Measurements from ENCODE around the gene LPIN1. TPM values are rescaled to one million over a fixed set of nuclear protein-coding genes. Genes with fewer than 3 reads are reported as not detected.

LPIN1 gene
- total RNA-seq, 3 donors from 2014 or later, result 78.6 to 106 (median 82.6) TPM

GRCh38 chr2:11784747-11785610, 38.5 kb downstream of the LPIN1 start:
- Histone ChIP-seq H3K4me3 (peak overlapping the region in 2 of 3 donors; percentile 36 to 45), H3K27ac (no peak overlapping the region), H3K9me3 (no peaks in the 10 kb centered on the region), H3K4me1 (no peaks in the 10 kb centered on the region), H3K27me3 (no peaks in the 10 kb centered on the region), H3K36me3 (no peaks in the 10 kb centered on the region)
- TF ChIP-seq POLR2A (IDR thresholded peaks at IDR 0.05) (no peak), CTCF (IDR thresholded peaks at IDR 0.05) (peak; percentile 62 to 78 (median 70)), POLR2AphosphoS5 (IDR thresholded peaks at IDR 0.05) (peak in 1 of 3 donors; percentile 18)
- intact Hi-C loops (cut with DNase I; ENCODE audit: low total_unique reads), result loop anchor here (10.0 kb wide), 1 partner anchor 90 kb away; no protein-coding TSS in a partner anchor
- DNase-seq (ENCODE audit: low spot score in 2 of 2), result no peak

GRCh38 chr2:11785611-11785940, 39.1 kb downstream of the LPIN1 start:
- no peaks in the 10 kb centered on the region for H3K4me1 ChIP-seq
- no peak overlapping the region for H3K4me3 ChIP-seq
- H3K27me3 ChIP-seq, result no peaks in the 10 kb centered on the region
- TF ChIP-seq POLR2A (IDR thresholded peaks at IDR 0.05) (no peak), POLR2AphosphoS5 (IDR thresholded peaks at IDR 0.05) (no peak), CTCF (IDR thresholded peaks at IDR 0.05) (no peak)
- no peaks in the 10 kb centered on the region for H3K36me3 ChIP-seq
- H3K9me3 ChIP-seq, result no peaks in the 10 kb centered on the region
- no peak overlapping the region for H3K27ac ChIP-seq
- DNase-seq (ENCODE audit: low spot score in 2 of 2), result no peak
- intact Hi-C loops (cut with DNase I; ENCODE audit: low total_unique reads), result loop anchor here (10.0 kb wide), 1 partner anchor 91 kb away; no protein-coding TSS in a partner anchor

GRCh38 chr2:11786191-11786590, 39.8 kb downstream of the LPIN1 start:
- intact Hi-C loops (cut with DNase I; ENCODE audit: low total_unique reads), result loop anchor here (10.0 kb wide), 1 partner anchor 91 kb away; no protein-coding TSS in a partner anchor

GRCh38 chr2:11786592-11786991, 40.2 kb downstream of the LPIN1 start:
- intact Hi-C loops (cut with DNase I; ENCODE audit: low total_unique reads), result loop anchor here (10.0 kb wide), 1 partner anchor 92 kb away; no protein-coding TSS in a partner anchor

More at GRCh38 chr2:11786191-11786590, 39.8 kb downstream of the LPIN1 start:
- Histone ChIP-seq H3K27me3 (no peaks in the 10 kb centered on the region), H3K4me1 (no peaks in the 10 kb centered on the region), H3K36me3 (no peaks in the 10 kb centered on the region), H3K4me3 (no peak overlapping the region), H3K9me3 (no peaks in the 10 kb centered on the region), H3K27ac (no peak overlapping the region)
- TF ChIP-seq POLR2A (IDR thresholded peaks at IDR 0.05) (no peak), CTCF (IDR thresholded peaks at IDR 0.05) (no peak), POLR2AphosphoS5 (IDR thresholded peaks at IDR 0.05) (no peak)
- no peak for DNase-seq (ENCODE audit: low spot score in 2 of 2)

More at GRCh38 chr2:11786592-11786991, 40.2 kb downstream of the LPIN1 start:
- Histone ChIP-seq H3K9me3 (no peaks in the 10 kb centered on the region), H3K36me3 (no peaks in the 10 kb centered on the region), H3K27me3 (no peaks in the 10 kb centered on the region), H3K27ac (no peak overlapping the region), H3K4me1 (no peaks in the 10 kb centered on the region), H3K4me3 (no peak overlapping the region)
- TF ChIP-seq CTCF (IDR thresholded peaks at IDR 0.05), result no peak
- no peak for TF ChIP-seq POLR2AphosphoS5 (IDR thresholded peaks at IDR 0.05)
- no peak for TF ChIP-seq POLR2A (IDR thresholded peaks at IDR 0.05)
- no peak for DNase-seq (ENCODE audit: low spot score in 2 of 2)

Data from breast epithelium (tissue), 4 donors.